ENCODE measurements around the gene PIGU. TPM values are rescaled to one million over a fixed set of nuclear protein-coding genes. Genes with fewer than 3 reads are reported as not detected.

Gene PIGU
- total and polyA plus RNA-seq, 2 of the 13 experiments (the other 11 are each of a cell fraction or from before 2014, with no cell fraction given), result 45.5 to 231 TPM

- 88% methylated on average over 5 of the region's 5 CpGs for WGBS (ENCODE audit: low lambda C conversion rate)
- intact Hi-C loops (cut with micrococcal nuclease; ENCODE audit: unreplicated experiment) (no loop called here), in situ Hi-C loops (cut with HindIII; ENCODE audit: extremely low pct_ligation_motif_present, low pct_unique_long_range_greater_than_20kb) (loop anchor here (10.0 kb wide), 1 partner anchor 200 kb away; no protein-coding TSS in a partner anchor)
- no peaks in the 10 kb centered on the region for H3K9me3 ChIP-seq (ENCODE audit: low read length)
- H2AFZ ChIP-seq (ENCODE audit: low read length), result no peak overlapping the region
- no peak overlapping the region for H3K4me2 ChIP-seq (ENCODE audit: low read depth, low read length)
- FAIRE-seq, result no peak
- no peak for DNase-seq (ENCODE audit: low spot score)
- ChIA-PET POLR2A (no interaction called here), CTCF (ENCODE audit: low intra/inter-chr PET ratio, low total read pairs) (no interaction called here)
- no peak for ATAC-seq
- H4K20me1 ChIP-seq (ENCODE audit: insufficient read depth, low read length), result no peaks in the 10 kb centered on the region
- H3K4me3 ChIP-seq (replicated peaks in 1 of 3; ENCODE audit: insufficient read depth in 1 of 3, low read depth in 2 of 3, low read length in 3 of 3), result no peak overlapping the region
- no peak overlapping the region for H3K9ac ChIP-seq (ENCODE audit: insufficient read depth, low read depth, low read length)
- no TSS peak for BruUV-seq (replicated peaks)
- TF ChIP-seq POLR2A (IDR thresholded peaks at IDR 0.05; ENCODE audit: insufficient read depth in 1 of 2, low read depth in 2 of 2, low read length in 2 of 2) (0 out of 4 replicates have a peak, but pooled peaks of 1 of the 2 experiments have one; percentile 13), ZNF335 (CRISPR knock-in tag; IDR thresholded peaks at IDR 0.05) (no peak), SALL1 (CRISPR knock-in tag; IDR thresholded peaks at IDR 0.05) (no peak)
- no peaks in the 10 kb centered on the region for H3K79me2 ChIP-seq (ENCODE audit: insufficient read depth, low read length)
- peaks cover 28 to 59% of the 10 kb centered on the region in 2 experiments for H3K36me3 ChIP-seq (replicated peaks in 1 of 2; ENCODE audit: control insufficient read depth in 1 of 2, insufficient read depth in 2 of 2, low read length in 2 of 2)
- H3K27me3 ChIP-seq (ENCODE audit: control insufficient read depth in 1 of 2, insufficient read depth in 2 of 2, low read length in 2 of 2), result no peaks in the 10 kb centered on the region
- H3K4me1 ChIP-seq (ENCODE audit: insufficient read depth, low read length), result no peaks in the 10 kb centered on the region
- no peak overlapping the region for H3K27ac ChIP-seq (ENCODE audit: extremely low read length, insufficient read depth, low read length)
Observed at GRCh38 chr20:34575271-34575670, 101.6 kb downstream of the PIGU start.

GRCh38 chr20:34574861-34575260 is 102.0 kb downstream of the PIGU start:
- Histone ChIP-seq H3K4me1 (ENCODE audit: insufficient read depth, low read length) (no peaks in the 10 kb centered on the region), H3K4me2 (ENCODE audit: low read depth, low read length) (no peak overlapping the region), H3K27me3 (ENCODE audit: control insufficient read depth in 1 of 2, insufficient read depth in 2 of 2, low read length in 2 of 2) (no peaks in the 10 kb centered on the region), H3K27ac (ENCODE audit: extremely low read length, insufficient read depth, low read length) (no peak overlapping the region), H3K79me2 (ENCODE audit: insufficient read depth, low read length) (no peaks in the 10 kb centered on the region), H3K36me3 (replicated peaks in 1 of 2; ENCODE audit: control insufficient read depth in 1 of 2, insufficient read depth in 2 of 2, low read length in 2 of 2) (peaks cover 27 to 58% of the 10 kb centered on the region in 2 experiments), H4K20me1 (ENCODE audit: insufficient read depth, low read length) (no peaks in the 10 kb centered on the region), H3K9me3 (ENCODE audit: low read length) (no peaks in the 10 kb centered on the region), H3K9ac (ENCODE audit: insufficient read depth, low read depth, low read length) (no peak overlapping the region), H3K4me3 (replicated peaks in 1 of 3; ENCODE audit: insufficient read depth in 1 of 3, low read depth in 2 of 3, low read length in 3 of 3) (no peak overlapping the region), H2AFZ (ENCODE audit: low read length) (no peak overlapping the region)
- no TSS peak for BruUV-seq (replicated peaks)
- ATAC-seq (no peak; the same call in 2 of the 3 replicates), DNase-seq (ENCODE audit: low spot score) (no peak), FAIRE-seq (no peak)
- ChIA-PET CTCF (ENCODE audit: low intra/inter-chr PET ratio, low total read pairs) (no interaction called here), POLR2A (no interaction called here)
- 92% methylated on average over 6 of the region's 6 CpGs for WGBS (ENCODE audit: low lambda C conversion rate)
- intact Hi-C loops (cut with micrococcal nuclease; ENCODE audit: unreplicated experiment), result no loop called here
- in situ Hi-C loops (cut with HindIII; ENCODE audit: extremely low pct_ligation_motif_present, low pct_unique_long_range_greater_than_20kb), result loop anchor here (10.0 kb wide), 1 partner anchor 200 kb away; no protein-coding TSS in a partner anchor
- no peak for TF ChIP-seq SRY (CRISPR knock-in tag; IDR thresholded peaks at IDR 0.05)
- TF ChIP-seq GLI4 (CRISPR knock-in tag; IDR thresholded peaks at IDR 0.05; ENCODE audit: borderline replicate concordance), result no peak
- TF ChIP-seq ZNF281 (CRISPR knock-in tag; IDR thresholded peaks at IDR 0.05; ENCODE audit: borderline replicate concordance), result no peak
- TF ChIP-seq HDAC1 (CRISPR knock-in tag; IDR thresholded peaks at IDR 0.05), result no peak
- no peak for TF ChIP-seq ZNF431 (CRISPR knock-in tag; IDR thresholded peaks at IDR 0.05; ENCODE audit: borderline replicate concordance, low read depth)
- no peak for TF ChIP-seq ZNF17 (CRISPR knock-in tag; IDR thresholded peaks at IDR 0.05)
